HG03575 (cell line): ENCODE measurements around the gene FAF1.

ENCODE experiments used
- ATAC-seq: cut with Tn5 transposase; IDR thresholded peaks from one replicate; pipeline ENCODE4 v1.9.1; 2021; ENCODE audit not compliant: unreplicated experiment, insufficient number of reproducible peaks, low FRiP score; ENCODE audit errors: extremely low read depth

FAF1 gene

GRCh38 chr1:50699795-50700194, 260.3 kb downstream of the FAF1 start:
- ATAC-seq, result no peak

- no peak for ATAC-seq
Measured at GRCh38 chr1:50697440-50698421, 262.3 kb downstream of the FAF1 start.

GRCh38 chr1:50693829-50694228, 266.2 kb downstream of the FAF1 start:
- ATAC-seq, result no peak

GRCh38 chr1:50684185-50684584, 275.9 kb downstream of the FAF1 start:
- no peak for ATAC-seq

- no peak for ATAC-seq
Measured at GRCh38 chr1:50681931-50682330, 278.1 kb downstream of the FAF1 start.

- ATAC-seq, result no peak
Measured at GRCh38 chr1:50667710-50668356, 292.2 kb downstream of the FAF1 start.

- no peak for ATAC-seq
Measured at GRCh38 chr1:50667272-50667671, 292.8 kb downstream of the FAF1 start.

GRCh38 chr1:50666849-50667248, 293.2 kb downstream of the FAF1 start:
- no peak for ATAC-seq

- no peak for ATAC-seq
Measured at GRCh38 chr1:50665413-50665812, 294.7 kb downstream of the FAF1 start.

GRCh38 chr1:50661626-50662025, 298.4 kb downstream of the FAF1 start:
- no peak for ATAC-seq

- ATAC-seq, result no peak
Measured at GRCh38 chr1:50659107-50659662, 300.9 kb downstream of the FAF1 start.

GRCh38 chr1:50658459-50659076, 301.5 kb downstream of the FAF1 start:
- ATAC-seq, result no peak

GRCh38 chr1:50656931-50657330, 303.1 kb downstream of the FAF1 start:
- no peak for ATAC-seq

GRCh38 chr1:50651476-50652263, 308.4 kb downstream of the FAF1 start:
- no peak for ATAC-seq

- ATAC-seq, result no peak
Measured at GRCh38 chr1:50646526-50646925, 313.5 kb downstream of the FAF1 start.

GRCh38 chr1:50645139-50645538, 314.9 kb downstream of the FAF1 start:
- ATAC-seq, result no peak

- ATAC-seq, result no peak
Measured at GRCh38 chr1:50644447-50645105, 315.5 kb downstream of the FAF1 start.

- ATAC-seq, result no peak
Measured at GRCh38 chr1:50637460-50637859, 322.6 kb downstream of the FAF1 start.
